M059J (cell line): ENCODE results near the gene FNDC8. TPM values are rescaled to one million over a fixed set of nuclear protein-coding genes. Genes with fewer than 3 reads are reported as not detected.
A peak's percentile ranks its signal among the peaks of the same experiment; 100 is the strongest.
"Not testable (repeated sequence)": the region's sequence is repeated elsewhere in the genome, so short reads cannot be mapped to it uniquely, and the experiment has no call there.

Experiments
- DNase-seq: peaks from one replicate; pipeline ENCODE4 v3.0.0-alpha.2; 2012; ENCODE audit warnings: low read depth
- total RNA-seq: library from RNA; depleted of rRNA; stranded (reverse); fragments of >200 nt; shearing (Covaris generic); gene quantifications from 2 replicates; pipeline ENCODE4 v1.2.3, GENCODE V29; 2014

The FNDC8 gene
- total RNA-seq, 1 experiment from 2014 or later = not detected

DNA sequence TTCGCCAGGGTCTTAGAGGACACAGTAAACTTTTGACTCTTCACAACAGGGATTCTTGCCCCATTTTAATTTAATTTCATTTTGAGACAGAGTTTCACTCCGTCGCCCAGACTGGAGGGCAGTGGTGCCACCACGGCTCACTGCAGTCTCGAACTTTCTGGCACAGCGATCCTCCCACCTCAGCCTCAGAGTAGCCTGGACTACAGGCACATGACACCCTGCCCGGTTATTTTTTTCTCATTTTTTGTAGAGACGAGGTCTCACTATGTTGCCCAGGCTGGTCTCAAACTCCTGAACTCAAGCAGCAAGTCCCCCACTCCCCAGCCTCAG, 21.0 kb downstream of the FNDC8 start:
- no peak for DNase-seq

DNA sequence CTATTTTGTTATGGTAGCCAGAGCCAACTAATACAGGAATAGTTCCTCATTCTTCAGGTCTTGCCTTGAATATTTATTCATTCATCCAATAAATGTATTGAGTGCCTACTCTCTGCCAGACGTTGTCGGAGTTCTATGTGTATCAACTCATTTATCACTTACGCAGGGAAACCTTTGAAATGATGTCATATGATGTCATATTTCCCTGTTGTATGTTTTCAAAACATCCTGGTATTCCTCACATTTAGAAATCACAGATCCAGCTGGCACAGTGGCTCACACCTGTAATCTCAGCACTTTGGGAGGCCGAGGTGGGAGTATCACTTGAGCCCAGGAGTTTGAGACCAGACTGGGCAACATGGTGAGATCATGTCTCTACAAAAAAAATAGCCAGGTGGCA, 23.4 kb downstream of the FNDC8 start:
- DNase-seq = no peak

- DNase-seq = no peak
These were observed 24.9 kb downstream of the FNDC8 start for GRCh38 chr17:35146214-35146833.

GRCh38 chr17:35147375-35147905, 26.0 kb downstream of the FNDC8 start, which contains the start of gene UNC45B:
UNC45B (plus strand) TSS chr17:35147817; CDS start chr17:35148264, 447 bp downstream.
- no peak for DNase-seq

DNA sequence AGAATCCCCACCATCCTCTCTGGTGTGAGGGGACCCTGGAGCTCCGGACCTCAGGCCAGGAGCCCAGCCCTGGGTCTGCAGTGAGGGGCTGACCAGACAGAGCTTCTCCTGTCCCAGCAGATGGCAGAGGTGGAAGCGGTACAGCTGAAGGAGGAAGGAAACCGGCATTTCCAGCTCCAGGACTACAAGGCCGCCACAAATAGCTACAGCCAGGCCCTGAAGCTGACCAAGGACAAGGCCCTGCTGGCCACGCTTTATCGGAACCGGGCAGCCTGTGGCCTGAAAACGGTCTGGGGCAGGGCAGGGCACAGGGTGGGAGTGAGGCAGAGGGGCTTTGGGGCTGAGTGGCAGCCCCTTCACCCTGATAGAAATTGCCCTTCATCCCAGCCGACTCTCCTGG, 26.7 kb downstream of the FNDC8 start:
- DNase-seq = no peak

GRCh38 chr17:35149941-35150340, 28.5 kb downstream of the FNDC8 start:
- no peak for DNase-seq

GRCh38 chr17:35151080-35151479, 29.7 kb downstream of the FNDC8 start:
- not testable (repeated sequence) for DNase-seq

DNA sequence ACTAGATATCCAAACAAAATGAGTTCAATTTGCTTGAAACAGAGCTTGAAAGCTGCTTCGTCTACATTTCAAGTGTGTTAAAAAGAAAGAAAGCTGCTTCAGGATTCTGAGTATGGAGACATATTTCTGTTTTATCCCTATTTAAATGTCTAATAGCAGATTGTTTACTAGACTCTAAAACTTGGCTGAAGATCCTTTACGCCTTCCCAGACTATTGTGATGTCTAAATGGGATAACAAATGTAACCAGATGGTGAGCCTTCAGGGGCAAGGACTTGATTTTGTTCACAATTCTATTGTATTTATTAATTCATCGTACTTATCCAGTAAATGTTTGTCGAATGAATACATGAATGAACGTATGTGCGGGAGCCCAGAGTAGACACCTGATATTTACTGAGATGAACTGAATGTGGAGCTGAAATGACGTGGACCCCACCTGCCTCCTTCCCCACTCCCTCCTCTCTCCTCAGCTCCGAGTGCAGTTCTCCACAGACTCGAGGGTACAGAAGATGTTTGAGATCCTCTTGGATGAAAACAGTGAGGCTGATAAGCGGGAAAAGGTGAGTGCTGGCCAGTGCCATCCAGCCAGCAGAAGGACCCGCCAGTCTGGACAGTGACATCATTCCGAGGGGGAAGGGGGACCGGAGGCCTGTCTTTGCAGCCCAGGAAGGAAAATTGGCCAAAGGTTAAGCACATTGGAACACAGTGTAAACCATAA, 31.2 kb downstream of the FNDC8 start:
- no peak for DNase-seq

GRCh38 chr17:35154196-35155165, 33.1 kb downstream of the FNDC8 start:
- DNase-seq = no peak

DNA sequence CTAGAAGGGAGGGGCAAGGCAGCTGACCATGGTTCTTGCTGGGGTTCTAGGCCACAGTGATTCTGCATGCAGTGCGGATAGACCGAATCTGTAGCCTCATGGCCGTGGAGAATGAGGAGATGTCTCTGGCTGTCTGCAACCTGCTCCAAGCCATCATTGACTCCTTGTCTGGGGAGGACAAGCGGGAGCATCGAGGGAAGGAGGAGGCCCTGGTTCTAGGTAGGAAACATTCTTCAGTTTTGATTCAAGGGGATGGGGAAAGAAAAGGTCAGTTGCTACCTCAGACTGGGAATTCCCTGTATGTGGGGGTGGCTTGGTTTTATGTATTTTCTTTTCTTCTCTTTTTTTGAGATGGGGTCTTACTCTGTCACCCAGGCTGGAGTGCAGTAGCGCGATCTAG, 33.8 kb downstream of the FNDC8 start:
- no peak for DNase-seq

DNA sequence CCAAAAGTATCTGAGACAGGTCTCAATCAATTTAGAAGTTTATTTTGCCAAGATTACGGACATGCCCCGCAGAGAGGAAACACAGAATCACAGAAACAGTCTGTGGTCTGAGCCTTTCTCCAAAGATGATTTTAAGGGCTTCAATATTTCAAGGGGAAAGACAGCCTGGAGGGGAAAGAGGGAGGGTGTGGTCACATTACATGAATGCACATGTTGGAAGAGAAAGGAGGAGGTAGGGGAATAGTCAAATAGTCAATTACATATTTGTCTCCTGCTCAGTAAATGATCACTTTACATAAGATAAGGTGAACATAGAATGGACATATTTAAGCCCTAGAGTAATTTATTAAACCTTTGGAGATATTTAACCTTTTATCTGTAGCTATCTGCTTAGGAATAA, 38.5 kb downstream of the FNDC8 start:
- no peak for DNase-seq

DNA sequence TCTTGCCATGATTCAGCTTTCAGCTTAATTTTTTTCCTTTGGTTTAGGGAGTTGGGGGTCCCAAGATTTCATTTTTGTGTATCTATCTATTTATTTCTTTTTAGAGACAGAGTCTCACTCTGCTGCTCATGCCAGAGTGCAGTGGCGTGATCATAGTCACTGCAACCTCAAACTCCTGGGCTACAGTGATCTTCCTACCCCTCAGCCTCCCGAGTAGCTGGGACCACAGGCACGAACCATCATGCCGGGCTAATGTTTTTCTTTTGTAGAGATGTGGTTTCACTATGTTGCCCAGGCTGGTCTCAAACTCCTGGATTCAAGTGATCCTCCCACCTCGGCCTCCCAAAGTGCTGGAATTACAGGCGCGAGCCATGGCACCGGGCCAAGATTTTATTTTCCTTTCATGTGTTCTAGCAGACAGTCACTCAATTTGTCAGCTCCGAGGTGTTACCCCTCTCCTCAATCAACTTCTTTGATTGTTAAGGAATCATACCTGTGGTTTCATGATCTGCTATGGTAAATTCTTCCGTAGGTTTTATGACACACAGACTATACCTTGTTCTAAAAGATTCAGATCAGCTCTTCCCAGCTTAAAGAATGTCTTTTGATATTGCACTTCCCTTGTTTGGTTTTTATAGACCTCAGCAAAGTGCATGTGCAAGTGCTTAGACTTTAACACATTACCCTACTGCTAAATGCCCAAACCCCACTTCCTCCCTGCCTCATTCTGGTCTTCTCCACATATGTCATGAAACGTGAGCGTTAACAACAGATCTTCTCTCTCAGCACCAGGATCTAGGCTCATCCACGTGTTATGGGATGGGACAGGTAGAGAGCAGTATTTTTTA, 39.2 kb downstream of the FNDC8 start:
- DNase-seq = no peak

- DNase-seq = no peak
These were observed 39.9 kb downstream of the FNDC8 start for GRCh38 chr17:35161281-35161761.

DNA sequence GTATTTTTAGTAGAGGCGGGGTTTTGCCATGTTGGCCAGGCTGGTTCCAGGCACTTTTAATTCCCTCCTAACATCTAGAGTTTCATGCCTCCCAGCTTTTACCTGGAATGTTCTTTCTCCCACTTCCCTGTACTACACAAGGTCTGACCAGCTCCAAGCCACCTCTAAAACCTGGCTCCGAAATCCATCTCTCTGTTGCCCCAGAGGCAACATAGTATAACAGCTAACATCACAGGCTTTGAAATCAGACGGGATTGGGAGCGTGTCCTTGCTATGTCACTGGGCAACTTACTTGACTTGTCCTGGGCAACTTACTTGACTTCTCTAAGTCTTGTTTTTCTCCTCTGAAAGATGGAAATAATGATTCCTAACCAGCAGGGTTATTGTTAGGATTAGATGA, 41.3 kb downstream of the FNDC8 start:
- DNase-seq = no peak

- no peak for DNase-seq
These were observed 42.5 kb downstream of the FNDC8 start for GRCh38 chr17:35163886-35164285.

- DNase-seq = no peak
These were observed 43.3 kb downstream of the FNDC8 start for GRCh38 chr17:35164716-35165115.

- DNase-seq = no peak
These were observed 45.1 kb downstream of the FNDC8 start for GRCh38 chr17:35166526-35166925.

DNA sequence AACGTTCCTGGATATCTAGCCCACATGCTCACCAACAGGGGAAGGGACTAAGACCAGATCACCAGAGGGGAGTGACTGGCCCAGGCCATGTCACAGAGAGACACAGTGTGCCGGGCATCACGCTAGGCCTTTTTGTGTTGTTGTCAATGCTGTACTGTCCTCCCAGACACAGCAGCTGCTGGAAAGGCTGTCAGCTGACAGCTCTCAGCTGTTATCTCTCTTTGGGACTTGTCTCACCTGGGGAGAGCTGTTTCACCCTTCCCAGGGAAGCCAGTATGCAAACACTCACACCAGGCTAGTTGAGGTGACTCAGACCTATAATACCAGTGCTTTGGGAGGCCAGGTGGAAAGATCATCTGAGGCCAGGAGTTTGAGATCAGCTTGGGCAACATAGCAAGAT, 45.6 kb downstream of the FNDC8 start:
- DNase-seq = peak; percentile 40

DNA sequence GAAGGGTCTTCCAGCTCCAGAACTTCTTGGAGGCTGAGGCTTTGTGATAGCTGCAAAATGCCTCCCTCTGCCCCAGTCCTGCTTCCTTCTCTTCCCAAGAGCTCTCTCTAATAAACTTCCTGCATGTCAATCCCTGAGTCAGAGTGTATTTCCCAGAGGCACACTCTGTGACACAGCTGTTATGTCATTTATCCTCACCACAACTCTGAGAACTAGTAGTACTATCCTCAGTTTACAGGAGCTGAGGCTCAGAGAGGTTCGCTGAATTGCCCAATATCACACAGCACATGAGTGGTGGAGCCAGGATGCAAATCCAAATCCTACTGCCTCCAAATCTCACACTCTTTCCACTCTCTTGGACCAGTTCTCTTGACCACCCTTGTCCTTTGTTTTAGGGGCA, 46.3 kb downstream of the FNDC8 start:
- DNase-seq = peak; percentile 79

DNA sequence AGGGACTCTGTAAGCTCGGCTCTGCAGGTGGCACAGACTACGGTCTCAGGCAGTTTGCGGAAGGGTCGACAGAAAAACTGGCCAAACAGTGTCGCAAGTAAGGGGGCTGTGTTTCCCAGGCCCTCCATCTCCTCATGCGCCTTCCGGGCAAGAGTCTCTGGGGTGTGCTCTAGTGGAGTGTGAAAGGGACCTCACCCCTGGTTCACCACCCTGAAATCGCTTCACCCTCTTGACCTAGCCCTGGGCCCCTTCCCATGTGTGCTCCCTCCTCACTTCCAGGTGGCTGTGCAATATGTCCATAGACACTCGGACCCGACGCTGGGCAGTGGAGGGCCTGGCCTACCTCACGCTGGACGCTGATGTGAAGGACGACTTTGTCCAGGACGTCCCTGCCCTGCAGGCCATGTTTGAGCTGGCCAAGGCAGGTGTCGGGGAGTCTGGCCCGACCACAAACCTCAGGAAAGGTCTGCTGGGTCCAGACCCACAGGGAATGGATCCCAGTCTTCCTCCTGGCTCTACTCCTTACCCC, 48.5 kb downstream of the FNDC8 start:
- no peak for DNase-seq
